K562 (cell line): ENCODE measurements around the gene E2F2. TPM values are rescaled to one million over a fixed set of nuclear protein-coding genes. Genes with fewer than 3 reads are reported as not detected.
"Not testable (repeated sequence)": the region's sequence is repeated elsewhere in the genome, so short reads cannot be mapped to it uniquely, and the experiment has no call there.

ENCODE experiments used
- ATAC-seq: fragments of 200-7000 bp; cut with Tn5 transposase; 3 replicates; pipeline ENCODE4 v1.9.1; 2020; ENCODE audit warnings: moderate library complexity
- BruUV-seq: library from RNA; stranded (reverse); fragments of 400-500 nt; replicated peaks from 2 replicates; lab custom pipeline; 2021; lab: Mats Ljungman, UMichigan
- CTCF ChIA-PET: fragments of 300-600 bp; formaldehyde crosslinking; extraction: SDS; loops from one replicate; lab custom pipeline; 2021; ENCODE audit warnings: low intra/inter-chr PET ratio; lab: Yijun Ruan, JAX
- POLR2A ChIA-PET: fragments of 300-600, 350-650 bp; sonication (Branson Sonifier 250); formaldehyde crosslinking; extraction: SDS; loops from one replicate; lab custom pipeline; 2021; ENCODE audit warnings: antibody characterized with exemption, inconsistent platforms; lab: Yijun Ruan, JAX
- DNase-seq, 4 experiments: peaks; one replicate each; pipeline versions ENCODE4 v3.0.0 to v3.0.0-alpha.2; 2011 to 2018; ENCODE audit warnings: low spot score in 3 of 4, mixed read lengths in 3 of 4; ENCODE audit errors: extremely low read depth in 1 of 4
- FAIRE-seq: peaks from 2 replicates; lab custom pipeline; 2011; peaks lifted over from hg19 to GRCh38; lab: Jason Lieb, UNC
- H2AFZ ChIP-seq: 2 replicates; pipeline ENCODE4 v1.6.0; 2011; ENCODE audit warnings: low read depth, low read length, control low read depth, inconsistent platforms
- H3K27ac ChIP-seq: fragments of 200-600 bp; 3 replicates; pipeline ENCODE4 v1.8.0; 2011; ENCODE audit warnings: low read depth, mild to moderate bottlenecking, control low read depth, inconsistent platforms, low read length, moderate library complexity, mixed read lengths; ENCODE audit errors: extremely low read depth
- H3K27me3 ChIP-seq, 2 experiments: fragments of 300-600 bp in 1 of 2; 2 replicates in 1 of 2; 3 replicates in 1 of 2; pipeline versions ENCODE4 v1.6.0 to v1.8.0; 2011; ENCODE audit warnings: inconsistent platforms in 2 of 2, low read length in 2 of 2, mild to moderate bottlenecking in 1 of 2, mixed read lengths in 1 of 2, moderate library complexity in 1 of 2; ENCODE audit not compliant: control insufficient read depth in 2 of 2, insufficient read depth in 2 of 2
- H3K36me3 ChIP-seq: fragments of 300-600 bp; 3 replicates; pipeline ENCODE4 v1.8.0; 2011; ENCODE audit warnings: mild to moderate bottlenecking, low read length, inconsistent platforms; ENCODE audit not compliant: control insufficient read depth, insufficient read depth
- H3K4me1 ChIP-seq, 2 experiments: fragments of 200-600 bp in 1 of 2; replicated peaks in 1 of 2; 2 replicates in 1 of 2; 3 replicates in 1 of 2; pipeline versions ENCODE4 v1.5.1 to v1.8.0; 2011; ENCODE audit warnings: inconsistent platforms in 2 of 2, low read length in 2 of 2, mild to moderate bottlenecking in 1 of 2, mixed read lengths in 1 of 2, moderate library complexity in 1 of 2; ENCODE audit not compliant: control insufficient read depth in 2 of 2, insufficient read depth in 2 of 2
- H3K4me2 ChIP-seq: 2 replicates; pipeline ENCODE4 v1.6.1; 2011; ENCODE audit warnings: low read length, control low read depth, inconsistent platforms, mixed read lengths; ENCODE audit not compliant: insufficient read depth
- H3K4me3 ChIP-seq: fragments of 200-600 bp; sonication (generic), shearing (Covaris generic); 2 replicates; pipeline ENCODE4 v1.5.1; 2016; ENCODE audit warnings: control low read depth, inconsistent platforms
- H3K79me2 ChIP-seq: fragments of 200-600 bp; 3 replicates; pipeline ENCODE4 v1.8.0; 2011; ENCODE audit warnings: low read length, inconsistent platforms; ENCODE audit not compliant: control insufficient read depth, insufficient read depth
- H3K9ac ChIP-seq, 2 experiments: 2 replicates each; pipeline versions ENCODE4 v1.6.0 to v1.6.1; 2011; ENCODE audit warnings: low read depth in 2 of 2, low read length in 2 of 2, control low read depth in 1 of 2, inconsistent platforms in 1 of 2, mild to moderate bottlenecking in 1 of 2, mixed read lengths in 1 of 2; ENCODE audit not compliant: insufficient read depth in 1 of 2
- H3K9me1 ChIP-seq: one replicate; pipeline ENCODE4 v1.6.0; 2011; ENCODE audit warnings: inconsistent platforms, mild to moderate bottlenecking, low read length, moderate library complexity; ENCODE audit not compliant: control insufficient read depth, insufficient read depth
- H3K9me3 ChIP-seq: replicated peaks from 2 replicates; pipeline ENCODE4 v1.5.1; 2011; ENCODE audit warnings: low read depth, low read length, inconsistent platforms; ENCODE audit not compliant: control insufficient read depth, insufficient read depth
- H4K20me1 ChIP-seq: replicated peaks from 2 replicates; pipeline ENCODE4 v1.6.1; 2011; ENCODE audit warnings: low read length, inconsistent platforms, mixed read lengths; ENCODE audit not compliant: control insufficient read depth, insufficient read depth
- GABPB1 ChIP-seq: sonication (generic); formaldehyde crosslinking; IDR thresholded peaks from 2 replicates; pipeline ENCODE4 v1.8.0; 2022; ENCODE audit warnings: mild to moderate bottlenecking, missing genetic modification reagents
- KAT8 ChIP-seq: fragments of 450-650 bp; IDR thresholded peaks from 2 replicates; pipeline ENCODE4 v1.6.1; 2016; ENCODE audit warnings: low read depth, mild to moderate bottlenecking
- RCOR1 ChIP-seq, 2 experiments: IDR thresholded peaks; 2 replicates each; pipeline ENCODE4 v1.6.1; 2012; ENCODE audit warnings: low read depth in 2 of 2, low read length in 2 of 2, borderline replicate concordance in 1 of 2, improper control_type of control experiment in 1 of 2
- ZNF740 ChIP-seq, 3 experiments: fragments of 200-800 bp in 1 of 3; sonication (Bioruptor generic) in 1 of 3; sonication (generic) in 1 of 3; formaldehyde crosslinking in 1 of 3; IDR thresholded peaks; 2 replicates each; pipeline versions ENCODE4 v1.6.1 to v1.8.0; 2016 to 2022; ENCODE audit warnings: mild to moderate bottlenecking in 2 of 3, missing compliant biosample characterization in 2 of 3, missing genetic modification characterization in 2 of 3, missing genetic modification reagents in 1 of 3
- WGBS: fragments of 100-300 bp; shearing (Covaris generic); methylation state at CpG from one replicate; pipeline ENCODE4 v1.1.6; 2016; ENCODE audit warnings: low coverage, mixed read lengths; ENCODE audit not compliant: insufficient coverage; ENCODE audit errors: missing lambda C conversion rate; 5-methylcytosine and 5-hydroxymethylcytosine counted together
- in situ Hi-C: fragments of 300-500 bp; cut with MboI; formaldehyde crosslinking; loops from 4 replicates; pipeline ENCODE4 v1.15.0; 2018; ENCODE audit warnings: inconsistent platforms, mixed read lengths
- intact Hi-C: fragments of 100-400 bp; cut with micrococcal nuclease; formaldehyde crosslinking; loops from 2 replicates; pipeline ENCODE4 v1.14.2; 2022
- polyA plus RNA-seq, 8 experiments: library from polyadenylated mRNA; depleted of rRNA in 4 of 8; stranded (reverse) in 5 of 8; unstranded in 3 of 8; fragments of >200 nt; fragmentation: Nextera tagmentation in 2 of 8; fragmentation: Illumina TruSeq in 1 of 8; extraction: Ambion mirVana in 2 of 8; extraction: Trizol in 1 of 8; gene quantifications; 2 replicates each; pipeline versions ENCODE4 v1.2.1 to v1.2.3, GENCODE V29; 2011 to 2014; ENCODE audit warnings: inconsistent platforms in 1 of 8, missing spikeins in 1 of 8
- total RNA-seq, 7 experiments: library from RNA; depleted of rRNA in 6 of 7; stranded (reverse); fragments of >200 nt in 6 of 7; fragmentation: Illumina TruSeq in 2 of 7; extraction: Trizol in 2 of 7; gene quantifications; 2 replicates each; pipeline versions ENCODE4 v1.2.1 to v1.2.3, GENCODE V29; 2011 to 2021; ENCODE audit warnings: low replicate concordance in 1 of 7

The E2F2 gene
- total and polyA plus RNA-seq, 9 of the 15 experiments (the other 6 are each of a cell fraction or from before 2014, with no cell fraction given), result 3.1 to 25.3 (median 11.4) TPM

DNA sequence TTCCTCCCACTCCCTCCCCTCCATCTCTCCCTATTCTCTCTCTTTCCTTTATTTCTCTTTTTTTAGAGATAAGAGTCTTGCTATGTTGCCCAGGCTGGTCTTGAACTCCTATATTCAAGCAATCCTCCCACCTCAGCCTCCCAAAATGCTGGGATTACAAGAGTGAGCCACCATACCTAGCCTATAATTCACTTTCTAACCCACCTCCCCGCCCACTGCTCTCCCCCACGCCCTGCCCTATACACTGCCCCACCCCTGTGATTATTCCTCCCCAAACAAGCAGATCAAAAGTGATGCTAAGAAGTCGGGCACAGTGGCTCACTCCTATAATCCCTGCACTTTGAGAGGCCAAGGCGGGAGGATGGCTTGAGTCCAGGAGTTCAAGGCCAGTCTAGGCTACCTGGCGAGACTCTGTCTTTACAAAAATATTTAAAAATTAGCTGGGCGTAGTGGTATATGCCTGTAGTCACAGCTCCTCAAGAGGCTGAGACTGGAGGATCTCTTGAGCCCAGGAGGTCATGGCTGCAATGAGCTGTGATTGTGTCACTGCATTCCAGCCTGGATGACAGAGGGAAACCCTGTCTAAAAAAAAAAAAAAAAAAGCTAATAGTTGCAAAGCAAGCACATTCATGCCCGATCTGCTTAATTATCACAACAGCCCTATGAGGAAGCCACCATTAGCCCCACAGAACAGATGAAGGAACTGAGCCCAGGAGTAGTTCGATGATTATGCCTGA lies 12.8 kb upstream of the E2F2 start:
- Histone ChIP-seq H3K79me2 (no peaks in the 10 kb centered on the region), H4K20me1 (no peaks in the 10 kb centered on the region), H3K36me3 (no peaks in the 10 kb centered on the region), H2AFZ (no peak overlapping the region), H3K4me1 (peaks cover 11 to 16% of the 10 kb centered on the region in 2 experiments; a peak in 4 of 5 replicates), H3K27me3 (no peaks in the 10 kb centered on the region), H3K9me3 (no peaks in the 10 kb centered on the region), H3K9me1 (no peaks in the 10 kb centered on the region), H3K4me3 (no peak overlapping the region), H3K4me2 (no peak overlapping the region), H3K27ac (no peak overlapping the region), H3K9ac (no peak overlapping the region)
- no peak for TF ChIP-seq RCOR1 (IDR thresholded peaks at IDR 0.05; ENCODE audit: borderline replicate concordance in 1 of 2, low read depth in 2 of 2, low read length in 2 of 2)
- TF ChIP-seq KAT8, result no peak
- no peak for TF ChIP-seq ZNF740 (CRISPR knock-in tag; IDR thresholded peaks at IDR 0.05)
- 0 out of 4 replicates have a peak, but pooled peaks of 1 of the 2 experiments have one; percentile 17 for TF ChIP-seq ZNF740 (tag; IDR thresholded peaks at IDR 0.05)
- 0 out of 2 replicates have a peak, but pooled peaks have one; percentile 3 for TF ChIP-seq GABPB1 (CRISPR knock-in tag)
- in situ Hi-C loops (no loop called here), intact Hi-C loops (loop anchor here (1.0 to 2.0 kb wide), 3 partner anchors 93 to 373 kb away; no protein-coding TSS in a partner anchor)
- FAIRE-seq (no peak), DNase-seq (no peak), ATAC-seq (no peak)
- no TSS peak for BruUV-seq
- ChIA-PET POLR2A (interaction anchor here (0.6 to 1.0 kb wide), 5 partner anchors 16 to 1400 kb away, joined by 3 to 4 read pairs (median 3); no protein-coding TSS in a partner anchor), CTCF (interaction anchor here (0.6 to 5.4 kb wide), 8 partner anchors 47 to 373 kb away, joined by 3 to 147 read pairs (median 6); no protein-coding TSS in a partner anchor)
- whole genome bisulfite sequencing, result 35% methylated on average over 8 of the region's 8 CpGs

DNA sequence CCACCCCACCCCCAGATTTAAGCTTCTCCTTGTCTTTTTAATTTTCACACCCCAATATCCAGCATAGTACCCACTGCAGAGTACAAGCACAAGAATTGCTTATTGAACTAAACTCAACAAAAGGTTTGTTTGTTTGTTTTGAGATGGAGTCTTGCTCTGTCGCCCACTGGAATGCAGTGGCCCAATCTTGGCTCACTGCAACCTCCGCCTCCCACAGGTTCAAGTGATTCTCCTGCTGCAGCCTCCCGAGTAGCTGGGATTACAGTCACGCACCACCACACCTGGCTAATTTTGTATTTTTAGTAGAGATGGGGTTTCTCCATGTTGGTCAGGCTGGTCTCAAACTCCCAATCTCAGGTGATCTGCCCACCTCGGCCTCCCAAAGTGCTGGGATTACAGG lies 11.9 kb upstream of the E2F2 start:
- H3K9ac ChIP-seq, H3K79me2 ChIP-seq, BruUV-seq, DNase-seq, in situ Hi-C loops, H3K9me3 ChIP-seq, H2AFZ ChIP-seq, H3K27ac ChIP-seq, FAIRE-seq, H4K20me1 ChIP-seq, H3K36me3 ChIP-seq, H3K27me3 ChIP-seq, H3K4me3 ChIP-seq, intact Hi-C loops, H3K9me1 ChIP-seq, ATAC-seq, H3K4me2 ChIP-seq: not testable (repeated sequence)
- peaks cover 7 to 11% of the 10 kb centered on the region in 2 experiments; a peak in 4 of 5 replicates for H3K4me1 ChIP-seq
- CTCF ChIA-PET, result interaction anchor here (3.5 to 5.4 kb wide), 2 partner anchors 94 to 122 kb away, joined by 52 to 147 read pairs; no protein-coding TSS in a partner anchor
- WGBS, result 37% methylated on average over 5 of the region's 5 CpGs
- POLR2A ChIA-PET, result interaction anchor here (0.7 to 1.4 kb wide), 2 partner anchors 13 to 15 kb away, joined by 3 to 4 read pairs; no protein-coding TSS in a partner anchor
